ENCODE data around the gene WDPCP.

GRCh38 chr2:63610525-63610924, 22.2 kb upstream of the WDPCP start:
- TF ChIP-seq TOX (CRISPR knock-in tag; IDR thresholded peaks at IDR 0.05; ENCODE audit: borderline replicate concordance) (no peak), PATZ1 (CRISPR knock-in tag; IDR thresholded peaks at IDR 0.05; ENCODE audit: borderline replicate concordance) (no peak), RARB (CRISPR knock-in tag; IDR thresholded peaks at IDR 0.05) (no peak), ARNTL (CRISPR knock-in tag; IDR thresholded peaks at IDR 0.05; ENCODE audit: borderline replicate concordance, low read depth) (no peak), CSRNP3 (CRISPR knock-in tag; IDR thresholded peaks at IDR 0.05) (no peak), ZC3H10 (CRISPR knock-in tag; IDR thresholded peaks at IDR 0.05) (no peak), PPARA (CRISPR knock-in tag; IDR thresholded peaks at IDR 0.05; ENCODE audit: borderline replicate concordance) (no peak), ZNF565 (CRISPR knock-in tag; conservative IDR thresholded peaks at IDR 0.05; ENCODE audit: low read depth) (no peak), ZFP3 (CRISPR knock-in tag; IDR thresholded peaks at IDR 0.05) (no peak), ESRRG (CRISPR knock-in tag; IDR thresholded peaks at IDR 0.05) (no peak), ISL1 (CRISPR knock-in tag; IDR thresholded peaks at IDR 0.05) (no peak), SNAI2 (CRISPR knock-in tag; IDR thresholded peaks at IDR 0.05) (no peak)
